Omental fat pad (tissue), 4 donors: ENCODE data around the gene GPS1. TPM values are rescaled to one million over a fixed set of nuclear protein-coding genes. Genes with fewer than 3 reads are reported as not detected.
A peak's percentile ranks its signal among the peaks of the same experiment; 100 is the strongest.

Source experiments
- ATAC-seq: fragments of 150-250 bp; one replicate; pipeline ENCODE4 v1.9.1; 2016; ENCODE audit warnings: mild to moderate bottlenecking, moderate library complexity; ENCODE audit not compliant: low FRiP score
- DNase-seq: peaks from one replicate; pipeline ENCODE4 v3.0.0-alpha.2; 2019; ENCODE audit warnings: low spot score
- CTCF ChIP-seq, 3 donors: fragments of 450-650 bp; IDR thresholded peaks; one replicate each; pipeline ENCODE4 v1.5.1; 2016 to 2017; ENCODE audit warnings: antibody characterized with exemption in 3 of 3, mild to moderate bottlenecking in 3 of 3, moderate library complexity in 2 of 3
- total RNA-seq, 4 donors: library from RNA; depleted of rRNA; stranded (reverse); fragments of >200 nt; gene quantifications; one replicate each; pipeline ENCODE4 v1.1.0, GENCODE V29; 2016

Gene GPS1
- total RNA-seq, 4 donors from 2014 or later: 67.3 to 86.8 (median 81.4) TPM

GRCh38 chr17:82029990-82030469, 21.7 kb upstream of the GPS1 start:
- ATAC-seq (peak; percentile 2), DNase-seq (no peak)
- TF ChIP-seq CTCF (IDR thresholded peaks at IDR 0.05): no peak

- ATAC-seq (peak; percentile 67), DNase-seq (no peak)
Measured at GRCh38 chr17:82030470-82031302, 21.0 kb upstream of the GPS1 start.

GRCh38 chr17:82031303-82031884, 20.3 kb upstream of the GPS1 start, which contains the start of gene RAC3:
Gene RAC3, plus strand, starts transcription at chr17:82031678. Its CDS starts 84 bp downstream, at chr17:82031762.
- ATAC-seq: no peak
- no peak for DNase-seq

More at GRCh38 chr17:82030470-82031302, 21.0 kb upstream of the GPS1 start:
- TF ChIP-seq CTCF (IDR thresholded peaks at IDR 0.05): peak in 1 of 3 donors; percentile 69

GRCh38 chr17:82031885-82032627, 19.6 kb upstream of the GPS1 start:
- no peak for DNase-seq
- no peak for TF ChIP-seq CTCF (IDR thresholded peaks at IDR 0.05)
- ATAC-seq: no peak

More at GRCh38 chr17:82031303-82031884, 20.3 kb upstream of the GPS1 start, which contains the start of gene RAC3:
- TF ChIP-seq CTCF (IDR thresholded peaks at IDR 0.05): no peak

GRCh38 chr17:82033359-82034085, 18.2 kb upstream of the GPS1 start:
- ATAC-seq: no peak
- no peak for TF ChIP-seq CTCF (IDR thresholded peaks at IDR 0.05)
- no peak for DNase-seq

- TF ChIP-seq CTCF (IDR thresholded peaks at IDR 0.05): no peak
- ATAC-seq: no peak
Measured at GRCh38 chr17:82034371-82035011, 17.2 kb upstream of the GPS1 start.

More at GRCh38 chr17:82034371-82035011, 17.2 kb upstream of the GPS1 start:
- no peak for DNase-seq
